WTC11 (cell line): ENCODE measurements around the gene FBXO42. TPM values are rescaled to one million over a fixed set of nuclear protein-coding genes. Genes with fewer than 3 reads are reported as not detected.
A peak's percentile ranks its signal among the peaks of the same experiment; 100 is the strongest.

ENCODE experiments used
- ATAC-seq: fragments of 200-7000 bp; cut with Tn5 transposase; 2 replicates; pipeline ENCODE4 v1.10.0; 2021; ENCODE audit warnings: mild to moderate bottlenecking, moderate library complexity
- CTCF ChIA-PET: fragments of 300-600 bp; sonication (Branson Sonifier 250); formaldehyde crosslinking; loops from one replicate; lab custom pipeline; 2021; ENCODE audit warnings: antibody characterized with exemption; lab: Charles Lee
- POLR2A ChIA-PET: fragments of 350-600 bp; sonication (Branson Sonifier 250); formaldehyde crosslinking; loops from one replicate; lab custom pipeline; 2021; ENCODE audit warnings: antibody characterized with exemption; lab: Charles Lee
- DNase-seq: peaks from one replicate; pipeline ENCODE4 v3.0.0; 2021; ENCODE audit warnings: low spot score
- H3K27ac Mint-ChIP-seq: 2 replicates; pipeline ENCODE4 v1.8.0; 2021; ENCODE audit warnings: mixed read lengths
- H3K27me3 Mint-ChIP-seq: 2 replicates; pipeline ENCODE4 v1.8.0; 2021; ENCODE audit warnings: low read depth, mild to moderate bottlenecking, moderate library complexity, mixed read lengths
- H3K36me3 Mint-ChIP-seq: 2 replicates; pipeline ENCODE4 v1.8.0; 2021; ENCODE audit warnings: mixed read lengths
- H3K4me1 Mint-ChIP-seq: 2 replicates; pipeline ENCODE4 v1.8.0; 2022; ENCODE audit warnings: mixed read lengths
- H3K4me3 Mint-ChIP-seq: 2 replicates; pipeline ENCODE4 v1.8.0; 2021; ENCODE audit warnings: mild to moderate bottlenecking, moderate library complexity, mixed read lengths
- H3K9me3 Mint-ChIP-seq: 2 replicates; pipeline ENCODE4 v1.8.0; 2021; ENCODE audit warnings: mixed read lengths
- AR ChIP-seq: fragments of 250-450 bp; sonication (Bioruptor Pico); IDR thresholded peaks from 2 replicates; pipeline ENCODE4 v1.9.0; 2021; ENCODE audit warnings: mild to moderate bottlenecking
- E2F4 ChIP-seq: sonication (generic); formaldehyde crosslinking; IDR thresholded peaks from 2 replicates; pipeline ENCODE4 v1.8.1; 2022; ENCODE audit warnings: low read depth, mild to moderate bottlenecking, moderate library complexity, missing genetic modification reagents, borderline replicate concordance
- ETV6 ChIP-seq: sonication (generic); formaldehyde crosslinking; IDR thresholded peaks from 2 replicates; pipeline ENCODE4 v1.8.1; 2022; ENCODE audit warnings: mild to moderate bottlenecking, missing genetic modification reagents
- HMGXB4 ChIP-seq: sonication (generic); formaldehyde crosslinking; IDR thresholded peaks from 2 replicates; pipeline ENCODE4 v1.8.1; 2023; ENCODE audit warnings: mild to moderate bottlenecking, moderate library complexity, missing genetic modification reagents
- KAT7 ChIP-seq: sonication (generic); formaldehyde crosslinking; IDR thresholded peaks from 2 replicates; pipeline ENCODE4 v1.8.1; 2023; ENCODE audit warnings: missing genetic modification reagents, mild to moderate bottlenecking, borderline replicate concordance
- MXD4 ChIP-seq: fragments of 250-450 bp; sonication (Bioruptor Pico); IDR thresholded peaks from 2 replicates; pipeline ENCODE4 v1.8.0; 2021; ENCODE audit warnings: mild to moderate bottlenecking, moderate library complexity, borderline replicate concordance
- SMAD3 ChIP-seq: sonication (generic); formaldehyde crosslinking; IDR thresholded peaks from 2 replicates; pipeline ENCODE4 v1.8.0; 2022; ENCODE audit warnings: missing genetic modification reagents, mild to moderate bottlenecking, borderline replicate concordance
- SMAD4 ChIP-seq: sonication (generic); formaldehyde crosslinking; IDR thresholded peaks from 2 replicates; pipeline ENCODE4 v1.8.0; 2022; ENCODE audit warnings: mild to moderate bottlenecking, missing genetic modification reagents
- USF2 ChIP-seq: sonication (generic); formaldehyde crosslinking; IDR thresholded peaks from 2 replicates; pipeline ENCODE4 v1.8.1; 2023; ENCODE audit warnings: mild to moderate bottlenecking, missing genetic modification reagents, moderate library complexity
- ZBTB43 ChIP-seq: sonication (generic); formaldehyde crosslinking; IDR thresholded peaks from 2 replicates; pipeline ENCODE4 v1.8.1; 2023; ENCODE audit warnings: mild to moderate bottlenecking, missing genetic modification reagents
- ZNF396 ChIP-seq: fragments of 250-450 bp; sonication (Bioruptor Pico); IDR thresholded peaks from 2 replicates; pipeline ENCODE4 v1.8.0; 2021; ENCODE audit warnings: mild to moderate bottlenecking, moderate library complexity, borderline replicate concordance
- ZNF425 ChIP-seq: fragments of 250-450 bp; sonication (Bioruptor Pico); conservative IDR thresholded peaks from 2 replicates; pipeline ENCODE4 v1.9.0; 2021; ENCODE audit warnings: mild to moderate bottlenecking
- total RNA-seq: library from RNA; stranded (reverse); gene quantifications from 3 replicates; pipeline ENCODE4 v1.2.3, GENCODE V29; 2021

The FBXO42 gene
- total RNA-seq, 1 experiment from 2014 or later, result 17.5 TPM

GRCh38 chr1:16367968-16368890, 15.9 kb upstream of the FBXO42 start:
- H3K4me1 Mint-ChIP-seq, result peaks cover 23% of the 10 kb centered on the region
- DNase-seq (no peak), ATAC-seq (peak; percentile 59)
- ChIA-PET CTCF (interaction anchor here (0.6 to 1.1 kb wide), 2 partner anchors 14 to 72 kb away, joined by 3 to 5 read pairs; partner anchors contain the start of gene NECAP2), POLR2A (interaction anchor here (0.6 to 1.4 kb wide), 5 partner anchors 12 to 245 kb away, joined by 3 to 4 read pairs (median 3); partner anchors contain the start of genes FBXO42 and NBPF1)
- H3K36me3 Mint-ChIP-seq, result no peaks in the 10 kb centered on the region; the same call in 1 of the 2 replicates
- H3K27ac Mint-ChIP-seq, result peak overlapping the region; percentile 97
- H3K9me3 Mint-ChIP-seq, result no peaks in the 10 kb centered on the region
- TF ChIP-seq ETV6 (no peak), SMAD3 (CRISPR knock-in tag) (no peak), AR (no peak), SMAD4 (CRISPR knock-in tag) (no peak), ZNF425 (CRISPR knock-in tag) (no peak), MXD4 (CRISPR knock-in tag) (no peak), ZNF396 (no peak), KAT7 (CRISPR knock-in tag) (no peak), USF2 (CRISPR knock-in tag) (no peak), E2F4 (CRISPR knock-in tag) (no peak), ZBTB43 (CRISPR knock-in tag) (no peak), HMGXB4 (CRISPR knock-in tag) (no peak)
- peak overlapping the region; percentile 94 for H3K4me3 Mint-ChIP-seq
- peaks cover 4% of the 10 kb centered on the region for H3K27me3 Mint-ChIP-seq
